CD1c-positive myeloid dendritic cell (primary cell): ENCODE data around the gene GRID2.

Experiments used
- DNase-seq: peaks from one replicate; pipeline ENCODE4 v3.0.0-alpha.2; 2016; ENCODE audit errors: extremely low spot score

Gene GRID2

GRCh38 chr4:93501946-93502345 lies 1198.2 kb downstream of the GRID2 start:
- DNase-seq: no peak

- DNase-seq: no peak
Observed at GRCh38 chr4:93502991-93503390, 1199.2 kb downstream of the GRID2 start.

GRCh38 chr4:93513851-93514250 lies 1210.1 kb downstream of the GRID2 start:
- DNase-seq: no peak

- no peak for DNase-seq
Observed at GRCh38 chr4:93515208-93515607, 1211.4 kb downstream of the GRID2 start.

- no peak for DNase-seq
Observed at GRCh38 chr4:93529692-93530372, 1226.1 kb downstream of the GRID2 start.

GRCh38 chr4:93532234-93532633 lies 1228.5 kb downstream of the GRID2 start:
- no peak for DNase-seq

- DNase-seq: no peak
Observed at GRCh38 chr4:93540562-93540961, 1236.8 kb downstream of the GRID2 start.

- DNase-seq: no peak
Observed at GRCh38 chr4:93561842-93562241, 1258.1 kb downstream of the GRID2 start.

- no peak for DNase-seq
Observed at GRCh38 chr4:93568758-93569157, 1265.0 kb downstream of the GRID2 start.

- DNase-seq: no peak
Observed at GRCh38 chr4:93573285-93573684, 1269.5 kb downstream of the GRID2 start.

- DNase-seq: no peak
Observed at GRCh38 chr4:93578942-93579341, 1275.2 kb downstream of the GRID2 start.

- DNase-seq: no peak
Observed at GRCh38 chr4:93605163-93605562, 1301.4 kb downstream of the GRID2 start.

- DNase-seq: no peak
Observed at GRCh38 chr4:93617606-93618005, 1313.8 kb downstream of the GRID2 start.

- DNase-seq: no peak
Observed at GRCh38 chr4:93633721-93634120, 1330.0 kb downstream of the GRID2 start.

- DNase-seq: no peak
Observed at GRCh38 chr4:93635943-93636342, 1332.2 kb downstream of the GRID2 start.

GRCh38 chr4:93645120-93645519 lies 1341.4 kb downstream of the GRID2 start:
- DNase-seq: no peak

GRCh38 chr4:93646233-93646930 lies 1342.6 kb downstream of the GRID2 start:
- DNase-seq: no peak

GRCh38 chr4:93648258-93648657 lies 1344.5 kb downstream of the GRID2 start:
- DNase-seq: no peak

- no peak for DNase-seq
Observed at GRCh38 chr4:93649828-93650227, 1346.1 kb downstream of the GRID2 start.

GRCh38 chr4:93654211-93654610 lies 1350.4 kb downstream of the GRID2 start:
- no peak for DNase-seq

- no peak for DNase-seq
Observed at GRCh38 chr4:93657527-93657926, 1353.8 kb downstream of the GRID2 start.

- DNase-seq: no peak
Observed at GRCh38 chr4:93658443-93658842, 1354.7 kb downstream of the GRID2 start.

GRCh38 chr4:93659629-93660028 lies 1355.9 kb downstream of the GRID2 start:
- DNase-seq: no peak

GRCh38 chr4:93660036-93660435 lies 1356.3 kb downstream of the GRID2 start:
- DNase-seq: no peak
